ENCODE results near the gene CNTNAP2.
"Not testable (repeated sequence)": the region's sequence is repeated elsewhere in the genome, so short reads cannot be mapped to it uniquely, and the experiment has no call there.

- TF ChIP-seq CTCF, EP300, POLR2A (IDR thresholded peaks at IDR 0.05): not testable (repeated sequence)
Measured at GRCh38 chr7:146248744-146249143, 132.1 kb downstream of the CNTNAP2 start.

All from suprapubic skin (tissue), 3 donors.